ENCODE data around the gene ADAP1. TPM values are rescaled to one million over a fixed set of nuclear protein-coding genes. Genes with fewer than 3 reads are reported as not detected.

ADAP1 gene
- total RNA-seq (2022; extraction: Qiagen RNA extraction; ENCODE audit: low read depth) = 4.0 to 5.0 TPM (median 4.8 TPM) in 5 replicates

GRCh38 chr7:954330-955238 lies at the start of gene ADAP1:
Gene ADAP1, minus strand, starts transcription at chr7:954680. Its CDS starts 203 bp downstream, at chr7:954477.

GRCh38 chr7:983004-983615 lies 28.6 kb upstream of the ADAP1 start, which contains the start of gene CYP2W1:
Gene CYP2W1, plus strand, starts transcription at chr7:983181. Its CDS starts 31 bp downstream, at chr7:983212.

GRCh38 chr7:974820-975681 lies 20.6 kb upstream of the ADAP1 start, which contains the start of gene COX19:
Gene COX19, minus strand, starts transcription at chr7:975549. Its CDS starts 40 bp downstream, at chr7:975509.

GRCh38 chr7:876077-876971 lies 78.2 kb downstream of the ADAP1 start, which contains the start of gene GET4:
Gene GET4, plus strand, starts transcription at chr7:876554. Its CDS starts 92 bp downstream, at chr7:876646.

Other genes starting within 250 kb of the ADAP1 start
- gene DNAAF5, start 228.0 kb downstream of the ADAP1 start, total RNA-seq (2022; extraction: Qiagen RNA extraction; ENCODE audit: low read depth) = 36.6 to 49.2 TPM (median 44.1 TPM) in 5 replicates
- gene PRKAR1B, start 227.4 kb downstream of the ADAP1 start, total RNA-seq (2022; extraction: Qiagen RNA extraction; ENCODE audit: low read depth) = 23.3 to 30.2 TPM (median 26.5 TPM) in 5 replicates
- 66.9 to 93.6 TPM (median 84.9 TPM) in 5 replicates for gene SUN1, start 122.2 kb downstream of the ADAP1 start, total RNA-seq (2022; extraction: Qiagen RNA extraction; ENCODE audit: low read depth)
- 40.4 to 61.8 TPM (median 58.8 TPM) in 5 replicates for gene GET4, start 78.1 kb downstream of the ADAP1 start, total RNA-seq (2022; extraction: Qiagen RNA extraction; ENCODE audit: low read depth)
- 5.6 to 6.0 TPM (median 5.8 TPM) in 5 replicates for gene COX19, start 20.9 kb upstream of the ADAP1 start, total RNA-seq (2022; extraction: Qiagen RNA extraction; ENCODE audit: low read depth)
- 0.16 TPM in 1 of 5 replicates, not detected in the others for gene CYP2W1, start 28.5 kb upstream of the ADAP1 start, total RNA-seq (2022; extraction: Qiagen RNA extraction; ENCODE audit: low read depth)
- gene GPR146, start 89.9 kb upstream of the ADAP1 start, total RNA-seq (2022; extraction: Qiagen RNA extraction; ENCODE audit: low read depth) = 1.7 to 2.8 TPM (median 1.9 TPM) in 5 replicates
- gene GPER1, start 133.4 kb upstream of the ADAP1 start, total RNA-seq (2022; extraction: Qiagen RNA extraction; ENCODE audit: low read depth) = 0.53 to 1.1 TPM (median 0.82 TPM) in 5 replicates
- 49.7 to 60.5 TPM (median 58.4 TPM) in 5 replicates for gene ZFAND2A, start 205.5 kb upstream of the ADAP1 start, total RNA-seq (2022; extraction: Qiagen RNA extraction; ENCODE audit: low read depth)